ENCODE data around the gene NBPF12.
"Not testable (repeated sequence)": the region's sequence is repeated elsewhere in the genome, so short reads cannot be mapped to it uniquely, and the experiment has no call there.

NBPF12 gene

GRCh38 chr1:146972681-146973080 lies 34.6 kb downstream of the NBPF12 start:
- not testable (repeated sequence) for FAIRE-seq; DNase-seq (ENCODE audit: insufficient read length, low spot score)

- not testable (repeated sequence) for DNase-seq (ENCODE audit: insufficient read length, low spot score); FAIRE-seq
These were observed 47.7 kb downstream of the NBPF12 start for GRCh38 chr1:146985855-146986254.

- not testable (repeated sequence) for DNase-seq (ENCODE audit: insufficient read length, low spot score); FAIRE-seq
These were observed 48.3 kb downstream of the NBPF12 start for GRCh38 chr1:146986450-146986849.

GRCh38 chr1:146987502-146987901 lies 49.4 kb downstream of the NBPF12 start:
- FAIRE-seq; DNase-seq (ENCODE audit: insufficient read length, low spot score): not testable (repeated sequence)

GRCh38 chr1:146989455-146989854 lies 51.3 kb downstream of the NBPF12 start:
- not testable (repeated sequence) for FAIRE-seq; DNase-seq (ENCODE audit: insufficient read length, low spot score)

GRCh38 chr1:147008495-147008894 lies 70.4 kb downstream of the NBPF12 start:
- DNase-seq (ENCODE audit: insufficient read length, low spot score); FAIRE-seq: not testable (repeated sequence)

GRCh38 chr1:147026975-147027374 lies 88.9 kb downstream of the NBPF12 start:
- not testable (repeated sequence) for FAIRE-seq

GRCh38 chr1:147030066-147030653 lies 92.0 kb downstream of the NBPF12 start:
- FAIRE-seq, result peak; percentile 93

More at GRCh38 chr1:147026975-147027374, 88.9 kb downstream of the NBPF12 start:
- not testable (repeated sequence) for DNase-seq (ENCODE audit: insufficient read length, low spot score)

GRCh38 chr1:147039916-147040315 lies 101.8 kb downstream of the NBPF12 start:
- FAIRE-seq (no peak), DNase-seq (ENCODE audit: insufficient read length, low spot score) (no peak)
- TF ChIP-seq POLR2A (IDR thresholded peaks at IDR 0.05; ENCODE audit: low read depth, low read length), result no peak

More at GRCh38 chr1:147030066-147030653, 92.0 kb downstream of the NBPF12 start:
- DNase-seq (ENCODE audit: insufficient read length, low spot score), result not testable (repeated sequence)

GRCh38 chr1:147042891-147043290 lies 104.8 kb downstream of the NBPF12 start:
- not testable (repeated sequence) for DNase-seq (ENCODE audit: insufficient read length, low spot score); FAIRE-seq

- peak; percentile 64 for FAIRE-seq
- DNase-seq (ENCODE audit: insufficient read length, low spot score), result not testable (repeated sequence)
These were observed 106.4 kb downstream of the NBPF12 start for GRCh38 chr1:147044511-147044910.

Measured in H54 (cell line).